Ramos (cell line): ENCODE data around the gene SLC39A6.
"Not testable (repeated sequence)": the region's sequence is repeated elsewhere in the genome, so short reads cannot be mapped to it uniquely, and the experiment has no call there.

Experiments used
- in situ Hi-C: fragments of 300-500 bp; cut with MboI; formaldehyde crosslinking; loops from one replicate; pipeline ENCODE4 v1.14.3; 2022; ENCODE audit warnings: low sequenced_read_pairs; ENCODE audit not compliant: unreplicated experiment

Gene SLC39A6

DNA sequence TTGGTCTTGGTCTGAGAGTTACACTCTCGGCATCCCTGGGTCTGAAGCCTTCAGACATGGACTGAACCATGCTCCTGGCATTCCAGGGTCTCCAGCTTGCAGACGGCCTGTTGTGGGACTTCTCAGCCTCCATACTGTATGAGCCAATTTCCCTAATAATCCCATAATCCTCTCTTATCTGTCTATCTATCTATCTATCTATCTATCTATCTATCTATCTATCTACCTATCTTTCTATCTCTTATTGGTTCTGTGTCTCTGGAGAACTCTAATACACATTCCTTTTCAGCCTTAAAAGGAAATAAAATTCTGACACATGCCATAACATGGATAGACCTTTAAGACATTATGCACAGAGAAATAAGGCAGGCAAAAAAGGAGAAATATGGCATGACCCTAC lies 24.4 kb downstream of the SLC39A6 start:
- in situ Hi-C loops, result no loop called here

DNA sequence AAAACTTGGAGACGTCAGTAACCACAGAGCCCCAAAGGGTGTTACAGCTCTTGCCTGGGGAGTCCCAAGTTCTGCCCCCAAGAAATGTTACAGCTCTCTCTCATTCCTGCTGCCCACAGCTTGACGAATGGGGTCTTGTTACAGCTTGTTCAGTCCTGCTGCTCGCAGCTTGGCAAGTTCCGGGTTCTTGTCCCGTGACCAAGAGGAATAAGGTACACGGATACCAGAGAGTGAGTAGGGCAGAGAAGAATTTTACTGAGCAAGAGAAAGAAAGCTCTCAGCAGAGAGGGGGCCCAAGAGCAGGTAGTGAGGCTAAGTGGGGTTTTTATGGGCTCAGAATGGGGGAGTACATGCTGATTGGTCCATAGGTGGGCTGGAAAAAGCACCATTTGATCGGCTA lies 27.2 kb downstream of the SLC39A6 start:
- in situ Hi-C loops, result no loop called here

DNA sequence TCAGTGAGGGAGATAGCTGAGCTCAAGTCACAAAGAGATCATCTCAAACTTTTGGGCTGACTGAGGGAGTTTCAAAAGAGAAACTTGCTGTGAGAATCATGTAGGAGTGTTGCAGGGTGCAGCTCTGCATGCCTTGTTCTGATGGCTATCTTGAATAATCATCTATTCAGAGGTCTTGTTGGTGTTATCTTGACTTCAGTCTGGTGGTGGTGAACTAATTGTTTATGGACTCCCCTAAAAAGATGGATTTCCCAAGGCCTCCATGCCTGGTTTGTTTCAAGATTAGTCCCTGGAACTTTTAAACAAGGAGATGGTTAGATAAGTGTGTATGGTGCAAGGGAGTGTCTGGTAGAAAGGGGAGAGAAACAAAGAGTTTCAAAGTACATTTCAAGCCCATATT lies 29.8 kb downstream of the SLC39A6 start:
- in situ Hi-C loops, result no loop called here

DNA sequence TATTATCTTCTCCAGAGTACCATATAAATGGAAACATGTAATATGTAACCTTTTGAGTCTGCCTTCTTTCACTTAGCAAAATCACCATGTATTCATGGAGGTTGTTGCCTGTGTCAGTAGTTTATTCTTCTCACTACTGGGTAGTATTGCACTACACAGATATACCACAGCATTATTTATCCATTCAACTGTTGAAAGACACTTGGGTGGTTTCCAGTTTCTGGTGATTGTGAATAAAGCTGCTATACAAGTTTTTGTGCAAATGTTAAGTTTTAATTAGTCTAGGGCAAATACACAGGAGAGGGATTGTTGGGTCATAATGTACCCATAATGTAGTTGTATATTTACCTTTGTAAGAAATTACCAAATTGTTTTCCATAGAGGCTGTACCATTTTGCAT lies 32.2 kb downstream of the SLC39A6 start:
- in situ Hi-C loops, result no loop called here

DNA sequence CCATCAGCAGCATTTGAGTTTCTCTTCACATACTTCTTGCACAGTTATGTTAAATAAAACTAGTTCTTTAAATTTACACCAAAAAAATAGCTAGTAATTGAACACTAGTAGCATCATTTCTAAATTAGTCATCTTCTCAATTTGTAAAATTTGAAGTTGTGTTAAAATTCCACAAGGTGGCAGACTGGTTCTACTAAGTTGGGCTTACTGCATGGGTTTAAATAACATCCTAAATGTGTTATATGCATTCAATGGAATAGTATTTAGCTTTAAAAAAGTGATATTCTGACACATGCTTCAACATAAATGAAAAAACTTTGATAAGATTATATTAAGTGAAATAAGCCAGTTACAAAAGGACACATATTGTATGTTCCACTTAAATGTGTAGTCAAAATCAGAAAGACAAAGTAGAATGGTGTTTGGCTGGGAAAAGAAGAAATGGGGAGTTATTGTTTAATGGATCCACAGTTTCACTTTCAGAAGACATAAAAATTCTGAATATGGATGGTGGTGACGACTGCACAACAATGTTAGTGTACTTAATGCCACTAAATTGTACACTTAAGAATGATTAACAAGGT lies 33.1 kb downstream of the SLC39A6 start:
- in situ Hi-C loops, result no loop called here

DNA sequence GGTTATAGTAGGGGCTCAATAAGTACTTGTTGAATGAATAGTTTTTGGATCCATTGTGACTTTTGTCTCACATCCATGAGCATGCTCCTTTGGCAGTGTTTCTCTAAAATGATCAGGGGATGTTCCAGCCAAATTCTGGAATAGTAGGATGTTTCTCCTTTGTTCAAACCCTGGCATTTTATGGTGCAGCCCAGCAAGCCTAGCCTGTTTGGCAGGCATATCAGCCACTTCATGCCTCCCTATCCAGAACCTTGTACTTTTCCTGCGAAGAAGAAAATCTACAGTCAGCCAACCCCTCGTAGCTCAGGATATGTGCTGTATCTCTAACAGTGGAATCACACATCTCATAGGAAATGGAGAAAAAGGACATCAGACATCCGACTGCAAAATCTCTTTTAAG lies 34.7 kb downstream of the SLC39A6 start:
- in situ Hi-C loops, result loop anchor here (5.0 kb wide), 1 partner anchor 188 kb away; no protein-coding TSS in a partner anchor

DNA sequence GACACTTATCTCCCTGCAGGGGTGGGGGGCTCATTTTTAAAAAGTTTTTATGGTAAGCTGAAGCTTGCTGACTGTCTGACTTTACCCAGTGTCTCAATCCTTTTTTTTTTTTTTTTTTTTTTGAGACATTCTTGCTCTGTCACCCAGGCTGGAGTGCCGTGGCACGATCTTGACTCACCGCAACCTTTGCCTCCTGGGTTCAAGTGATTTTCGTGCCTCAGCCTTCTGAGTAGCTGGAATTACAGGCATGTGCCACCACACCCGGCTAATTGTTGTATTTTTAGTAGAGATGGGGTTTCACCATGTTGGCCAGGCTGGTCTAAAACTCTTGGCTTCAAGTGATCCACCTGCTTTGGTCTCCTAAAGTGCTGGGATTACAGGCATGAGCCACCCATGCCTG lies 37.0 kb downstream of the SLC39A6 start:
- in situ Hi-C loops, result loop anchor here (5.0 kb wide), 1 partner anchor 190 kb away; no protein-coding TSS in a partner anchor

DNA sequence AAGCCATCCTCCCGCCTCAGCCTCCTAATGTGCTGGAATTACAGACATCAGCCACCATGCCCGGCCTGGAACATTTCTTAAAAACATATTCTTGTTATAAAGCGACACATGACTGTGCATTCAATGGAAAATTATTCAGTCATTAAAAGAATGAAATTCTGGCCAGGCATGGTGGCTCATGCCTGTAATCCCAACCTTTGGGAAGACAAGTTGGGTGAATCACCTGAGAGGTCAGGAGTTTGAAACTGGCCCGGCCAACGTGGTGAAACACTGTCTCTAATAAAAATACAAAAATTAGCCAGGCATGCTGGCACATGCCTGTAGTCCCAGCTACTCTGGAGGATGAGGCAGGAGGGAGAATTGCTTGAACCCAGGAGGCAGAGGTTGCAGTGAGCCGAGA lies 40.1 kb downstream of the SLC39A6 start:
- in situ Hi-C loops, result no loop called here

DNA sequence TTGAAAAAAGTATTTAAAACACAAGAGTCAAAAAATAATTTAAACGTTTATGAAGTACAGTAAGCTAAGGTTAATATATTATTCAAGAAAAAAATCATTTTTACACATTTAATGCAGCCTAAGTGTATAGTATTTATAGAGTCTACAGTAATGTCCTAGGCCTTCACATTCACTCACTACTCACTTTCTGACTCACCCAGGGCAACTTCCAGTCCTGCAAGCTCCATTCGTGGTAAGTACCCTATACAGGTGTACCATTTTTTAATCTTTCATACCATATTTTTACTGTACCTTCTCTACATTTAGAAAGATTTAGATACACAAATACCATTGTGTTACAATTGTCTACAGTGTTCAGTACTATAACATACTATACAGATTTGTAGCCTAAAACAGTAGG lies 40.9 kb downstream of the SLC39A6 start:
- in situ Hi-C loops, result no loop called here

DNA sequence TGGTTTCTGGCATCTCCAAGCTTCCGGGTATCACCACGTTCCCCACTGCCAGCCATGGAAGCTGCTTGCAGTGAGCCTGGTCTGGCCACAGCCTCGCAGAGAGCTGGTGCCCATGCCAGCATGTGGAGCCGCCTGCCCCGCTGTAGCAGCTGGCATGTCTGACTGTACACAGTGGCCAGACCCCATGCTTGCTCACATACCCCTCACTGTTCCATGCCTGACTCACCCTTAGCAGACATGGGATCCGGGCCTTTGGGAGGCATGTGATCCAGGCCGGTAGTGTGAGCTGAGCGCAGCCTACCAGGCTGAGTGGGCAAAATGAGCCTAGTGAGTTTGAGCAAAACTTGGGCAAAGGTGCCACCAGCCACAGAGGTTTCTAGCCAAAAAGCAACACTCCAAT lies 43.0 kb downstream of the SLC39A6 start:
- in situ Hi-C loops, result no loop called here

DNA sequence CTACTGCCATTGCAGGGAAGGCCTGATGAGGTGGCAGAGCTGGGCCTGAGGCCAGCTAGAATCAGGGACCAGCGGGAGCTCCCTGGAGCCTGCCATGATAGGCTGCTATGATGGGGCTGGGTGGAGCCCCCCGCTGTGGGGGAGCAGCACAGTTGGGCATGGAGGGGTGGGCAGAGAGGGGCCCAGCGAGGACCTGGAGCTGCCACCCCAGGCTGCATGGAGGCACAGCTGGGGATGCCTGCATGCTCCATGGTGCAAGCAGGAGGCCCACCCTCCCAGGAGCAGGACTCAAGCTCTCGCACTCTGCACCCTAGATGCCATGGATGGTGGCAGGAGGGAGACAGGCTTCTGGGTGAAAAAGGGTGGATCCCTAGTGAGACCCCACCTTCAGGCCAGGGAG lies 43.9 kb downstream of the SLC39A6 start:
- in situ Hi-C loops, result no loop called here

DNA sequence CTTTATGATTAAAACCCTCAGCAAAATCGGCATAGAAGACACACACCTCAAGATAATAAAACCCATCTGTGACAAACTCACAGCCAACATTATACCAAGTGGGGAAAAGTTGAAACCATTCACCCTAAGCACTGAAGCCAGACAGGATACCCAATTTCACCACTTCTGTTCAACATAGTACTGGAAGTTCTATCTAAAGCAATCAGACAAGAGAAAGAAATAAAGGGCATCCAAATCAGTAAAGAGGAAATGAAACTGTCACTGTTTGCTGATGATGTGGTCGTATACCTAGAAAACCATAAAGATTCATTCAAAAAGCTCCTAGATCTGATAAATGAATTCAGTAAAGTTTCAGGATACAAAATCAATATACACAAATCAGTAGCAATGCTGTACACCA lies 45.4 kb downstream of the SLC39A6 start:
- in situ Hi-C loops, result no loop called here

DNA sequence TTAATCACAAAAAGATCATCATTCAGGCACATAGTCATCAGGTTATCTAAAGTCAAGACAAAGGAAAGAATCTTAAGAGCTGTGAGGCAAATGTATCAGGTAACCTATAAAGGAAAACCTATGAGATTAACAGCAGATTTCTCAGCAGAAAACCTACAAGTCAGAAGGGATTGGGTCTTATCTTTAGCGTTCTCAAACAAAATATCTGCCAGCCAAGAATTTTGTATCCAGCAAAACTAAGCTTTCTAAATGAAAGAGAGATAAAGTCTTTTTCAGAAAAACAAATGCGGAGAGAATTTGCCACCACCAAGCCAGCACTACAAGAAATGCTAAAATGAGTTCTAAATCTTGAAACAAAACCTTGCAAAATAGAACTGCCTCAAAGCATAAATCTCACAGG lies 48.0 kb downstream of the SLC39A6 start:
- in situ Hi-C loops, result not testable (repeated sequence)

DNA sequence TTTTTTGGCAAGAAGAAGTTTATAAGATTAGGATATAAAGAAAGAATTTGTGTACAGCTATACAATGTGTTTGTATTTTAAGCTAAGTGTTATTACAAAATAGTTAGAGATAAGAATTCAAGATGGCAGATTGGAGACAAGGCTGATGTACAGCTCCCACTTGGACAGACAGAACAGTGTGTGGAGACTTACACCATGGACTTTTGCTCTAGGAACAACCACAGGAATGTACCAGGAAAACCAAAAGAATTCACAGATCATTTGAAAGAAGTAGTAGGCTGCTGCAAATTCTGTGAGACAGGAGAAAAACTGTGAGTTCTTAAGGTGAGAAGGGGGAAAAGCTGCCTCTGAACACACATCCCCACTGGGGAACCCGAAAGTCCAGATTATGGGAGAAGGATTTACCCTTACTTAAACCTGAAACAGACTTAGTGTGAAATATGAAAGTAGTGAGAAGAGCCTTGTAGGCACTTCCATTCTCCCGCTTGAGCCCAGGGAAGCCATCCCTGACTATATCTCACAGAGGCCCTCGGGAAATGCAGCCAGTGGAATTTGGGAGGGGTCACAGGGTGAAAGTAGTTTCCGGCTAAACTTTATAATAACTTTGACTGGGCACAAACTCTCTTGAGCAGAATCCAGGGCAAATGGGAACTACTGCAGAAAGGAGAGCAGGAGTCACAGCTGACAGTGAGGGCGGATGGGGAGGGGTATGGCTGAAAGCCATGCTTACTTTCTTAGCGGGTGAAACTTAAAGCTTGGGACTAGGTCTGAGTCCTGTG lies 50.2 kb downstream of the SLC39A6 start:
- in situ Hi-C loops, result no loop called here

DNA sequence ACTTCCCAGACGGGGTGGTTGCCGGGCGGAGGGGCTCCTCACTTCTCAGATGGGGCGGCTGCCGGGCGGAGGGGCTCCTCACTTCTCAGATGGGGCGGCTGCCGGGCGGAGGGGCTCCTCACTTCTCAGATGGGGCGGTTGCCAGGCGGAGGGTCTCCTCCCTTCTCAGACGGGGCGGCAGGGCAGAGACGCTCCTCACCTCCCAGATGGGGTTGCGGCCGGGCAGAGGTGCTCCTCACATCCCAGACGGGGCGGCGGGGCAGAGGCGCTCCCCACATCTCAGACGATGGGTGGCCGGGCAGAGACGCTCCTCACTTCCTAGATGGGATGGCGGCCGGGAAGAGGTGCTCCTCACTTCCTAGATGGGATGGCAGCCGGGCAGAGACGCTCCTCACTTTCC lies 51.4 kb downstream of the SLC39A6 start:
- in situ Hi-C loops, result not testable (repeated sequence)

DNA sequence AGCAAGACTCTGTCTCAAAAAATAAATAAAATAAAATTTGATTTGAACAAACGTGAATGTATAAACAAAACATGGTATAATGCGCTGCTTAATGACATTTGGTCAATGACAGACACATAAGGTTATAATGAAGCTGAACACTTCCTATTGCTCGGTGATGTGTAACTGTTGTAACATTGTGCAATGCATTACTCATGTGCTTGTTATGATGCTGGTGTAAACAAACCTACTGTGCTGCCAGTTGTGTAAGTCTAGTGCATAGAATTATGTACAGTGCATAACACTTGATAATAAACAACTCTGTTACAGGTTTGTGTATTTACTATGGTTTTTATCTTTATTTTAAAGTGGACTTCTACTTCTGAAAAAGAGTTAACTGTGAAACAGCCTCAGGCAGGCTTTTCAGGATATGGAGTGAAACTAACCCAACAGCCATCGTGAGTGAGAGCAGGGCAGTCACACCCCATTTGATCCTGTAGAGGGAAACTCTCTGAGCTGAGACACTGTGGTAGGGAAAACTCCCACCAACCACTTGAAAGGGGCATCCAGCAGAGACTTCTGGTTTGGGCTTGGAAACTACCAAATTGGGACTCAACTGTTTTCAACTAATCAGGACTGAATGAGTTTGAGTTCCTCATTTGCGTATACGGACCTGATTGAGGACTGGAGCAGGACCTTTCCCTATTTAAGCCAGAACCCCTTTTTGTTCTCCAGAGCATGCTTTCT lies 53.1 kb downstream of the SLC39A6 start:
- in situ Hi-C loops, result no loop called here

DNA sequence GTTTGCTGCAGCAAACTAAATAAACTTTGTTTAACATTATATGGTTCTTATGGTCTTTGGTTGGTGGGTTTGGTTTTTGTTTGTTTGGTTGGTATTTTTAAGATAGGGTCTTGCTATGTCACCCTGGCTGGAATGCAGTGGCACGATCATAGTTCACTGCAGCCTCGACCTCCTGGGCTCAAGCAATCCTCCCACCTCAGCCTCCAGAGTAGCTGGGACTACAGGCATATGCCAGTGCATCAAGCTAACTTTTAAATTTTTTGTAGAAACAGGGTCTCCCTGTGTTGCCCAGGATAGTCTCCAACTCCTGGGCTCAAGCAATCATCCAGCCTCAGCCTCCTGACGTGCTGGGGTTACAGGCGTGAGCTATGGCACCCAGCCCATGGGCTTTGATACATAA lies 54.7 kb downstream of the SLC39A6 start:
- in situ Hi-C loops, result no loop called here

DNA sequence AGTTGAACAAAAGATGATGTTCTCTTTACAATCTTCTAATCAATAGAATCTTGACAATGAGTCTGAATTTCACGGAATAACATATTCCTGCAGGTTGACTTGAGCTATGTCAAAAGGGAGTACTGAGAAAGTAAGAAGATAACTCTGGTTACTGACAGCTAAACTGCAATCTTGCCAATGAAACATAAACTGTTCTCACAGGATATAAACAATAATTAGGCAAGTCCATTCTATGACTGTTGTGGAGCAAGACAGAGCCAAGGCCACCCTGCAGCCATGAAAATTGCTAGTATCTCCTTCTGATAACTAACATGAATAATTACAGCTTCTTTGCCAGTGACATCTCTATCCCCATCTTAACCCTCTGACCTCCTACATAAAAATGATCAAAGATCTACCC lies 55.5 kb downstream of the SLC39A6 start:
- in situ Hi-C loops, result no loop called here

DNA sequence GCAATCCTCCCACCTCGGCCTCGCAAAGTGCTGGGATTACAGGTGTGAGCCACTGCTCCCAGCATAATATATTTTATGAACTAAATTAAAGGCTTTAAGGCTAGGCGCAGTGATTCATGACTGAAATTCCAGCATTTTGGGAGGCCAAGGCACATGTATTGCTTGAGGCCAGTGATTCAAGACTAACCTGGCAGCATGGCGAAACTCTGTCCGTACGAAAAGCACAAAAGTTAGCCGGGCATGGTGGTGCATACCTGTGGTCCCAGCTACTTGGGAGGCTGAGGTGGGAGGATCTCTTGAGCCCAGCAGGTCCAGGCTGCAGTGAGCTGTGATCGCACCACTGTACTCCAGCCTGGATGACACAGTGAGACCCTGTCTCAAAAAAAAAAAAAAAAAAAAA lies 56.7 kb downstream of the SLC39A6 start:
- in situ Hi-C loops, result not testable (repeated sequence)

DNA sequence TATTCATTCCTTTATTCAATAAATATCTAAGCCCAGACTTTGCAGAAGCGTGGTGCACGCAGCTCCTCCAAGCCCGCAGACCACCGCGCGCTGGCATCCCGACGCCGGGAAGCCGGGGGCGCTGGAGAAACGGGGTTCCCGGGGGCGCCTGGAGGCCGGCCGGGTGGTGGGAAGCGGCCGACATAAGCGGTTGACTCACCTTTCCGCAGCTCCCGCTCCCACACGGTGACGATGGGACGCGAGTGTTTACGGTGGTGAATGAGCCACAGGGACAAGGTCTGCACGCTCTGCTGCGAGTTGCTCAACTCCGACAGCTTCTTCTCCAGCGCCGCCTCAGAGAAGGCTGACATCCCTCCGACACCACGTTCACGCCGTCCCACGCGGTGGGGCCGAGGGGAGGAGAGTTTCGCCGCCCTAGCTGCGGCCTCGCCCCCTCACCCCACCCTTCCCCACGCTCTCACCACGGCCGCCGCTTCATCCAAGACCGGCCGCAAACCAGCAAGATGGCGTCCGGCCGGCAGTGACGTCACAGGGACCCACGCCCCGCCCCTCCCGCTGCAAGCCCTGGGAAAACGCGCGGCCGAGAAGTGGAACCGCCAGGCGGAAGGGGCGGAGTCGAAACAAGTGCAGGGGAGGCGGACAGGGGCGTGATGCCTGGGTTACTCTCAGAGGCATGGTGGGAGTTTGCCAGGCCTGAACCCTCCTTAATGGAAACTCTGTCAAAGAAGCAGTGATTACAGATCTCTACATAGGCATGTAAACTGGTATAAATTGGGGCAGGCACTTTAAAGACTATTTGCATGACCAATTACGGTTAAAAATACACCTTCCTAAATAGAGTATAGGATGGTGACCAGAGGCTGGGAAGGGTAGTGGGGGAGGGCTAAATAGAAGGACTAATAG lies 61.8 kb downstream of the SLC39A6 start, which contains the start of gene RPRD1A:
RPRD1A (minus strand) TSS at position 505 of the 903 bp plus-strand sequence; CDS start at position 350, 155 bp downstream.
- in situ Hi-C loops, result no loop called here
